GM12873 (cell line): ENCODE data around the gene PLAAT1.

Experiments used
- TF ChIP-seq, protein P1 (sequence below): IDR thresholded peaks from 2 replicates; pipeline ENCODE4 v1.5.1; 2012; ENCODE audit warnings: low read depth, mild to moderate bottlenecking, moderate library complexity, low read length, control low read depth; ENCODE audit not compliant: insufficient read depth; ENCODE audit errors: missing control alignments

PLAAT1 gene

DNA sequence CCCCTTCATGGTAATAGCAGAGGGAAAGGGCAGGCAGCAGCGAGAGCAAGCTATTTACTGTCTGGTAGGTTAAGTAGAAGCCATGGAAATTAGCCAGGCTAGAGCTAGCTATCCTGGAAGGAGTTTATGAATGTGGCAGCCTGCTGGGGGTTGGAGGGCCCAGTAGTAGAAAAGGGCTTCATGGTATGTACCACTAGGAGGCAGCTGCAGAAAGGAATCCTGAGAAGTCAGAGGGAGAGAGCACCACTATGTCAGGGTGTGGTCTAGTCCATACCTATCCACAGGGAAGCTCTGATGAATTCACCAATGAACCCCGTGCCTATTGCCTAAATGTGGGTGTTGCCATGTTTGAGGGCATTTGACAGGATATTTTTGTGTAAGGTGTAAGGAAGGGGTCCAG is 55.0 kb downstream of the PLAAT1 start:
- TF ChIP-seq, protein P1, sequence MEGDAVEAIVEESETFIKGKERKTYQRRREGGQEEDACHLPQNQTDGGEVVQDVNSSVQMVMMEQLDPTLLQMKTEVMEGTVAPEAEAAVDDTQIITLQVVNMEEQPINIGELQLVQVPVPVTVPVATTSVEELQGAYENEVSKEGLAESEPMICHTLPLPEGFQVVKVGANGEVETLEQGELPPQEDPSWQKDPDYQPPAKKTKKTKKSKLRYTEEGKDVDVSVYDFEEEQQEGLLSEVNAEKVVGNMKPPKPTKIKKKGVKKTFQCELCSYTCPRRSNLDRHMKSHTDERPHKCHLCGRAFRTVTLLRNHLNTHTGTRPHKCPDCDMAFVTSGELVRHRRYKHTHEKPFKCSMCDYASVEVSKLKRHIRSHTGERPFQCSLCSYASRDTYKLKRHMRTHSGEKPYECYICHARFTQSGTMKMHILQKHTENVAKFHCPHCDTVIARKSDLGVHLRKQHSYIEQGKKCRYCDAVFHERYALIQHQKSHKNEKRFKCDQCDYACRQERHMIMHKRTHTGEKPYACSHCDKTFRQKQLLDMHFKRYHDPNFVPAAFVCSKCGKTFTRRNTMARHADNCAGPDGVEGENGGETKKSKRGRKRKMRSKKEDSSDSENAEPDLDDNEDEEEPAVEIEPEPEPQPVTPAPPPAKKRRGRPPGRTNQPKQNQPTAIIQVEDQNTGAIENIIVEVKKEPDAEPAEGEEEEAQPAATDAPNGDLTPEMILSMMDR = no peak

DNA sequence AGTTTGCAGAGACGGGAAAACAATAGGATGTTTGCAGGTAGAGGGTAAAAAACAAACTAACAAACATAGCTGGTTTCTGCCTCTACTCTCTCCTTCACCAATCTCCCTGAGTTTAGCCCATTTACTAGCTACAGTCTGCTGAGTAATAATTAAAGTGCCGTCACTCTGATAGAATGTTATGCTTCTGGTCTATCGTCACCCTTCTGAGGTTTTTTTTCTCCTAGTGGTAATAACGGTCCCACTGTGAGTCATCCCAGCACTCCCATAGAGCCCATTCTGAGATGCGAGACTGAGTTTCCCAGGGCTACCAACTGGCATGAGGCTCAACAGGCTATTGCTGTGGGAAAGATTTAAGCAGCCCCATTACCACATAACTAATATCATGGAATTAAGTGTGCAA is 56.4 kb downstream of the PLAAT1 start:
- TF ChIP-seq, protein P1 = no peak

DNA sequence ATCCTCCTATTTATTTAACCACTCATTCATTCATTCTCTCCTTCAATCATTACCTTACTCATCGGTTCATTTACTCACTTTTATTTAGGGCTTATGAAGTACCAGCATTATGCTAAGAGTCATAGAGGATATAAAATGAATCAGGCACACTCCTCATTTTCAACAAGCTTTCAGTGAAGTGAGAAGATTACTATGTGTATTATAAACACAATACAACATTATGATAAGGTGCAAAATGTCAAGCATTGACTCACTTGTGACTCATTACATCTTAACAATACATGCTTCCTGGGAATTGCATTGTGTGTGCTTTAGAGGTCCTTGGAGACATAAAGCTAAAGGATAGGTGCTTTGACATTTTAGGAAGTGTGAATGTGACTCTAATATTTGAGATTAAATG is 60.4 kb downstream of the PLAAT1 start:
- TF ChIP-seq, protein P1 = no peak

DNA sequence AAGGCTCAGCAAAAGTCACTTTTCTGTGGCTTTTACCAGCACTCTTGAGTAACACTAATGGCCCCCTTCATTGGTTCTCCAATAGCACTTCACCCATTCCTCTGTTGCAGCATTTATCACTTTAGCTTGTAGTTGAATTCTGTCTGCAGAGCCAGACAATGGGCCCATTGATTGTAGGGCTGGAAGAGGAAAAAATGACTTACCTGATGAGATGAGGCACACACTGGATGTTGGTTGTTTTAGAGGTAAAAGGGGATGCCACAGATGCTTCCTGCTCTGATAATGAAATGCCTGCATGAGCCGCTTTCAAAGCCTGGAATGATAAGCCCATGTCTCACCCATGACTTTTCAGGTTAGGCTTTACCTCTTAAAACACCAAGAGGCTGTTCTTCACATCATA is 64.3 kb downstream of the PLAAT1 start:
- TF ChIP-seq, protein P1 = no peak

DNA sequence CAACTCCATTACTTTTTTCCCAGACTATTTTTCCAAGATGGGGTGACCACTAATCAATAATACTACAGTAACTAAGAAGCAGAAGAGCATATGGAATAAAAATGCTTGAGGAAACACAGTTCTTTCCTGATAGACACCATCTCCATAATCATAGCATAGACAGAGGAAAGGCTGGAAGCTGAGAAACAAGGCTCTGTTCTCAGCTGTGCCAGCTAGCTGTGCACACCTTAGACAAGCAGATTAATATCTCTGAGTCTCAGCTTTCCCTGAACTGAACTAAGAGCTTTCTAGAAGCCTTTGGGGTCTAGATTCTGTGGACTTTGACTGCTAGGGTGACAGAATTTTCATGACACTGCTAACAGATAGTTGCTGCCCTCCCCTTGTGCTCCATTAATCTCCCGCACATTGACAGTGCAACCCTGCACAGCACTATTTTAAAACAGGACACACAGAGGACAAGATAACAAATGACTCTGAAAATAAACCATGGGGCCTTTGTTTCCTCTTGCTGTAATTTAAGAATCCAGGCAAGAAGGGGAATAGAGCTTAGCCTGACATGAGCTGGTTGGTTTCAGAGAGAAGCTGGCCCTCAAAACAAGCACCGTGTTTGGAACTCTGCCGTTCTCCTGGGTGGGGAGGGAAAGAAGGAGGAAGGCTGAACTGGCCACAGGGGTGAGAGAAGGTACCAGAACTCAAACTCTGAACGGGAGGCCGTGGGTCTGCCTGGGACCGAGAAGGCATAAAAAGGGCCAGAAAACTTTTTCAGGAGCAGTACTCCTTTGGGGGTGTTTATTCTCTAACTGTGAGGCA is 70.1 kb downstream of the PLAAT1 start:
- TF ChIP-seq, protein P1 = no peak

DNA sequence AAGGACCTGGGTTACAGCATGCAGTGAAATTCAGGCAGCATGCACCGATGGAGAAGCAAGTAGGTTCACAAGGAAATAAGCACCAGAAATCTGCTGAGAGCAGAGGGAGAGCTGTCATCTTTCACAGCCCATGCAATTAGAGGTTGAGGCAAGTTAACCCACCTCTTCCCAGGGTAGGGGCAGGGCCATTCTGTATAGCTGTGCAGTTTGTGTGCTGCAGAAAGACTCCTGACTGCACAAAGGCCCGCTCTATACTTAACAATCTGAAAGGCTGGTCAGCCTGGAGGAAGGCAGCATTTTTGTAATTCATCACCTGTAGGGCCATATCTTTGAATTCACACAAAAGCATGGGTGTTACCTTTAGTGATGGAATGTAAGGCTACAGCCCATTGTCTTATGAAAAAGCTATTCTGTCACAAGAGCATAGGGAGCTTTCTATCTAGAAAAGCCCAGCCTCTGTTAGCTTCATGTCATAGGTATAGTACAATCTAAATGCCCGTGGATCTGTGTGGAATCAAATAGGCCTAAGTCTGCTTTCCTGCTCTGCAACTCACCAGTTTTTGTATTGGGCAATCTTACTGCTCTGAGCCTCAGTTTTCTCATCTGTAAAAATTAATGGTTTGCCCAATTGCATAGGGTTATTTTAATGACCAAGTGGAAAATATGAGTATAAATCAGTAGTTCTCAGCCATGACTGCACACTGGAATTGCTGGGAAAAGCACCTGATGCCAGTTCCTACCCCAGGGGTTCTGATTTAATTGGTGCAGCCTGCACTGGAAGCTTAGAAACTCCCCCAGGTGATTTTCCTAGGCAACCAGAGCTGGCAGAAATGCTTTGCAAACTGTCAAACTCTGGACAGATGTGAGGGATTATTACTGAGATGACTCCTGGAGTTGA is 72.3 kb downstream of the PLAAT1 start:
- TF ChIP-seq, protein P1 = no peak

DNA sequence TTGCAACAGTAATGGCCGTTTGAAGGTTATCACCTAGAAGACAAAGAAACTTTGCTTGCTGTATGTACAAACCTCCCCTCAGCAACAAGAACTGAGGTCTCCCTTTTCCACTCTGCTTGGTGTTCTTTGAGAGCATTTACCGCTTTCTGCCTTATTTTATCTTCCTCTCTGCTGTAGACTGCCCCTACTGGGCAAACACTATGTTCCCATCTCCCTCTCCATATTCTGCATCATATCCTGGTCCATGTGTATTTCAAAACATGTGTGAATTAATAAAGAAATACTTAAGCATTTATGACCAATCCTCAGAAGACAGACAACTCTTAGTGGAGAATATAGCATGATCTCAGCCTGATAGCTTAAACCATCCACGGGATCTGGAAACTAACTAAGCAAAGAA is 73.1 kb downstream of the PLAAT1 start:
- TF ChIP-seq, protein P1 = no peak
